Activated T-helper 1 cell treated with anti-CD3 and anti-CD28 coated beads, Interleukin-2, amount 50 U/mL, for 16 hours (primary cell): ENCODE results near the gene DSTYK.
"Not testable (repeated sequence)": the region's sequence is repeated elsewhere in the genome, so short reads cannot be mapped to it uniquely, and the experiment has no call there.

Experiments
- DNase-seq, 2 donors: peaks; one replicate each; pipeline ENCODE4 v3.0.0-alpha.2; 2020; ENCODE audit warnings: low read depth in 1 of 2, low spot score in 1 of 2

The DSTYK gene

GRCh38 chr1:205217418-205217817 is 5.9 kb upstream of the DSTYK start:
- no peak for DNase-seq

- DNase-seq: no peak
Measured at GRCh38 chr1:205216588-205216987, 5.1 kb upstream of the DSTYK start.

GRCh38 chr1:205214756-205215155 is 3.3 kb upstream of the DSTYK start:
- no peak for DNase-seq

- DNase-seq: no peak
Measured at GRCh38 chr1:205211839-205212536, 486 bp upstream of the DSTYK start.

- DNase-seq: no peak
Measured at GRCh38 chr1:205210756-205211168, 740 bp downstream of the DSTYK start.

GRCh38 chr1:205208811-205209210 is 2.7 kb downstream of the DSTYK start:
- no peak for DNase-seq

GRCh38 chr1:205205055-205205454 is 6.4 kb downstream of the DSTYK start:
- DNase-seq: no peak

GRCh38 chr1:205204552-205204951 is 7.0 kb downstream of the DSTYK start:
- DNase-seq: no peak

- DNase-seq: no peak
Measured at GRCh38 chr1:205199931-205200299, 11.6 kb downstream of the DSTYK start.

- DNase-seq: no peak
Measured at GRCh38 chr1:205199090-205199930, 12.2 kb downstream of the DSTYK start.

GRCh38 chr1:205192287-205192686 is 19.2 kb downstream of the DSTYK start:
- DNase-seq: no peak

GRCh38 chr1:205191622-205192021 is 19.9 kb downstream of the DSTYK start:
- DNase-seq: no peak

- no peak for DNase-seq
Measured at GRCh38 chr1:205190845-205191577, 20.5 kb downstream of the DSTYK start.

GRCh38 chr1:205189131-205189530 is 22.4 kb downstream of the DSTYK start:
- DNase-seq: no peak

- DNase-seq: no peak
Measured at GRCh38 chr1:205188596-205188995, 22.9 kb downstream of the DSTYK start.

- no peak for DNase-seq
Measured at GRCh38 chr1:205188098-205188497, 23.4 kb downstream of the DSTYK start.

- DNase-seq: no peak
Measured at GRCh38 chr1:205187420-205187819, 24.1 kb downstream of the DSTYK start.

- no peak for DNase-seq
Measured at GRCh38 chr1:205186191-205186590, 25.3 kb downstream of the DSTYK start.

GRCh38 chr1:205183676-205184335 is 27.7 kb downstream of the DSTYK start:
- DNase-seq: no peak

GRCh38 chr1:205182930-205183329 is 28.6 kb downstream of the DSTYK start:
- no peak for DNase-seq

- not testable (repeated sequence) for DNase-seq
Measured at GRCh38 chr1:205180331-205180730, 31.2 kb downstream of the DSTYK start.
